Hematopoietic multipotent progenitor cell treated with erythropoietin and hydrocortisone succinate and interleukin-3 and kit ligand, for 15 days (in vitro differentiated cells): ENCODE measurements around the gene CLPTM1L.
"Not testable (repeated sequence)": the region's sequence is repeated elsewhere in the genome, so short reads cannot be mapped to it uniquely, and the experiment has no call there.

Source experiments
- DNase-seq: peaks from one replicate; pipeline ENCODE4 v3.0.0-alpha.2; 2015; ENCODE audit warnings: low spot score

The CLPTM1L gene

DNA sequence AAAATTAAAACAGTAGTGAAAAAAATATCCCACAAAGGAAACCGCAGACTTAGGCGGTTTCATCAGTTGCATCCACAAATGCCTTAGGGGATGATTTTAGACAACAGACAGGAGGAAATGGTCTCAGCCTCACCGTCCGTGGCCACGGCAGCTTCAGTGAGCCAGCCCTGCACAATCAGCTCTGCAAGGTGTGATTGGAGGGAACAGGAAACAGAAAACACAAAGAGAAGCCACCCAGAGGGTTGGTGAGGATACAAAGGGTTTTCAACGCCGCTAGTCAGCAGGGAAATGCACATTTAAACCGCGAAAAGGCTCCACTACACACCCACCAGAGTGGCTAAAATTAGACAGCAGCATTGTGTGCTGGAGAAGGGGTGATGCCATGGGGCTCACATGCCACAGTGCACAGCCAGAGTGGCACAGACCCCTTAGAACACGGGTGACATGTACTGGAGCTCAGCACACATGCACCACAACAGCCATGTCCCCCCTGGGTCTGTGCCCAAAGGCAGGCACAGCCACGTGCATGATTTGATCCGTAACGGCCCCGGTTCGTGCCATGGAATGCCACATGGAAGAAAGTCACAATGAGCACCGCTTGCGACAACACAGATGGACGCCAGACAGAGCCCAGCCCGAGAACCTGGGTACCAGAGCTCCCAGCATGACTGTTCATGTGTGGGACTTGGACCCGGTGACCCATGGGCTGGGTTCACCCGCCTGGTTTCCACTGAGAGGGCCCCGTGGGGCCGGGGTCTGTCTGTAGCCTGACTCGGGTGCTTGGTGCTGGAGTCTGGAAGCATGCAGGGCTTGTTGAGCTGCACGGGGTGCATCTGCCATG, 31.7 kb downstream of the CLPTM1L start:
- DNase-seq: no peak

DNA sequence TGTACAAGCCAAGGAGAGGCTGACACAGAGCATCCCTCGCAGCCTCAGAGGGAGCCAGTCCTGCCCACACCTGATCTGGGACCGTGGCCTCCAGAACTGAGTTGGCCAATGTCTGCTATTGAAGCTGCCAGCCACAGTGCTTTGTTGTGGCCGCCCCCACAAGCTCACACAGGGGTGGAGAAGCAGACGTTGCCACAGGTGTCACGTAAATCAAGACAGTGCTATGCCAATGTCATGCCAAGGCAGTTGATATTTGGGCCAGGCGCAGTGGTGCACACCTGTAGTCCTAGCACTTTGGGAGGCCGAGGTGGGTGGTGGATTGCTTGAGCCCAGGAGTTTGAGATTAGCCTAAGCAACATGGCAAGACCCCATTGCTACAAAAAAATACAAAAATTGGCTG, 32.7 kb downstream of the CLPTM1L start:
- no peak for DNase-seq

DNA sequence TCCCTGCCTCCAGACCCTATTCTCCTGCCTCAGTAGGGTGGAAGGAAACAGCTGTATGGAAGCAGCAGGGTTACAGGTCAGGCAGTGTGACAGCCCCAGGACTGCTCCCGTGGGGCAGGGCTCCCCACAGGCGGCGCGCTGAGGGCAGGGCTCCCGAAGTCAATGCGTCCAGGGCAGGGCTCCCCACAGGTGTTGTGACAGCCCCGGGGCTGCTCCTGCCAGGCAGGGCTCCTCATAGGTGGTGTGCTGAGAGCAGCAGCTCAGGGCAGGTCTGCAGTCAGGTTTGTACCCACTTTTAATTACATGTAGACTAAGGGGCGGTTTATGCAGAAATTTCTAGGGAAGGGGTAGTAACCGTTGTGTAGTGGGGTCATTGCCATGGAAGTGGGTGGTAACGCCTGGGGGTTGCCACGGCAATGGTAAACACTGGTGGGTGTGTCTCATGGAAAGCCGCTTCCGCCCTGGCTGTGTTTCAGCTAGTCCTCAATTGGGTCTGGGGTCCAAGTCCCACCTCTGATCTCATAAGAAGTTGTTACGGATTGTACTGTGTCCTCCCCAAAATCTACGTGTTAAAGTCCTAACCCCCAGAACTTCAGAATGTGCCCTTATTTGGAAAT, 33.4 kb downstream of the CLPTM1L start:
- DNase-seq: no peak

DNA sequence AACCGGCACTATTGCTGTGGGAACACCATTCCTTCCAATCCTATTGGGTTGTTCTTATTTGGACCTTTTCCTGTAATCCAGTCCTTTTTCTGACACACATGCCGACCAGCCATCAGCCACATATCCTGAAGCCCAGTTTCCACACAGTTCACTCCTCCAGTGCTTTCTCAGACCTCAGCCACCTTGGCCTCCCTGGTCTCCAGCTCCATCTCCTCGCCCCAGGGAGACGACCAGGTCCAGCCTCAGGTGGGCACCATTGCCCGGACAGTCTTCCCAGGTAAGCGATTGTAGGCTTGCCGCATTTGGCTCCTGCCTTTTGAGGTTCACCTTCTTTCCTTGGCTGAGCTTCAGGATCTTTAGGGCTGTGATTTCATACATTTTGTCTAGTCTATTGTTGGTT, 34.8 kb downstream of the CLPTM1L start:
- no peak for DNase-seq

DNA sequence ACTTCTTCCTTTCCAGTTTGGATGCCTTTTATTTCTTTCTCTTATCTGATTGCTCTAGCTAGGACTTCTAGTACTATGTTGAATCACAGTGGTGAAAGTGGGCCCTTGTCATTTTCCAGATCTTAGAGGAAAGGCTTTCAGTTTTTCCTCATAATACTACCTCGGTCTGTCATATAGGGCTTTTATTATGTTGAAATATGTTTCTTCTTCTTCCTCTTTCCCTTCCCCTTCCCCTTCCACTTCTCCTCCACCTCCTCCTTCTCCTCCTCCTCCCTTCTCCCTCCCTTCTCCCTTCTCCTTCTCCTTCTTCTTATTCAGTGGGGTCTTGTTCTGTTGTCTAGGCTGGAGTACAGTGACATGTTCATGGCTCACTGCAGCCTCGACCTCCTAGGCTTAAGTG, 40.9 kb downstream of the CLPTM1L start:
- DNase-seq: no peak

DNA sequence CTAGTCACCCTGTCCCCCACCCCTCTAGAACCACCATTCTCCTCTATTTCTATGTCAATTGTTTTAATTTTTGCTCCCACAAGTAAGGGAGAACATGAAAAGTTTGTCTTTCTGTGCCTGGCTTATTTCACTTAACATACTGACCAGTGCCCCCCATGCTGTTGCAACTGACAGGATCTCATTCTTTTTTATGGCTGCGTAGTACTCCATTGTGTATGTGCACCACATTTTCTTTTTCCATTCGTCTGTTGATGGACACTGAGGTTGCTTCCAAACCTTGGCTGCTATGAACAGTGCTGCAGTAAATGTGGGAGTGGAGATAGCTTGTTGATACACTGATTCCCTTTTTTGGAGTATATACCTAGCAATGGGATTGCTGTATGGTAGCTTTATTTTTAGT, 42.6 kb downstream of the CLPTM1L start:
- DNase-seq: no peak

DNA sequence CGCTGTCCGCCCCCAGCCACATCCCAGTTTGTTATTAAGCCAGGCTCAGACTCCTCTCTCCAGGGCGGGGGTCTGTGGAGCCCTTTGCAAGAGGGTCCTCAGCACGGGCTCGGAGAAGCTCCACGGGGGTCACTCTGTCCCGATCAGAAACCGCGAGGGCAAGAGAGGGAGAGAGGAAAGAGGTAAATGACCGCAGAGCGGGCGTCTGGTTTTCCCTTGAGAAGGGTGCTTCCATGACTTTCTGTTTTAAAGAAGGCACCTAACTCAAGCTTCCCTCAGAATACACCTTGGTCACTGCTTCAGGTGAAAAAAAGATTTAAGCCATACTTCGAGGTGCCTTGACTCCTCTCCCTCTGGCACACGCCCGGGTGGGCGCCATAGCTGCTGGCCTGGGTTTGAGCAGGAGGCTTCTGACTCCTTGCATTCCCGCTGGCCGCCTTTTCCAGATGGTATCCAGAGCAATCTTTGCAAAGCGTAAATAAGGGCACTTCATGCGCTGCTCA, 44.3 kb downstream of the CLPTM1L start:
- no peak for DNase-seq

DNA sequence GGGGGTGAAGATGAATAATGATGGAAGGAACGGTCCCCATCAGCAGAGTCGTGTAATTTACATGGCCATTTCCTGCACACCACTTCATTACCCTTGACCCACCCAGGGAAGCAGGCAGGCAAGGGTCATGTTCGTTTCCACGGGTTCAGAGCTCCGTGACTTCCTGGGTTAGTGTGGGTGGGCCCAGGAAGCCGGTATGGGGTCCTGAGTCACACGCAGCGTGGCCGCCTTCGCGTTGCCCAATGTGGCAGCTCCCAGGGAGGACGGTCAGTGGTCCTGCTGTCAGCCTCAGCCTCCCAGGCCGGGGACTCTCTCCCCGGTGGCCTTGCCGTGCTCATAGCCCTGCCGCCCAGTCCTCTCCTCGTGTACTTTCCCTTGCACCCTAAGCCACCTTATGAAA, 44.9 kb downstream of the CLPTM1L start:
- DNase-seq: no peak

DNA sequence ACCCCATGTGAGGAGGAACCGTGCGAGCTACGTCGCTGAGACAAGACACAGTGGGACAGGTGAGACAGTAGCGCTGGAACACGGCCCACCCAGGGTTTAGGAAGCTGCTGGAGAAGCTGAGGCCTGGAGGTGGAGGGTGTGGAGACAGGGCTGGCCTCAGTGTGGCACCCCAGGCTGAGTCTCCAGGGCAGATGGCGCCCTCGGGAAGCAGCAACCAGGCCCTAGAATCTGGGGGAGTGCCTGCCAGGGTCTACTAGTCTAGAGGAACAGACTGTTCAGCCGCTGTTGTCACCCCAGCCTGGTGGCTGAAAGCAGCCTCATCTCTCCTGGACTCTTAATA, 45.4 kb downstream of the CLPTM1L start:
- DNase-seq: no peak

DNA sequence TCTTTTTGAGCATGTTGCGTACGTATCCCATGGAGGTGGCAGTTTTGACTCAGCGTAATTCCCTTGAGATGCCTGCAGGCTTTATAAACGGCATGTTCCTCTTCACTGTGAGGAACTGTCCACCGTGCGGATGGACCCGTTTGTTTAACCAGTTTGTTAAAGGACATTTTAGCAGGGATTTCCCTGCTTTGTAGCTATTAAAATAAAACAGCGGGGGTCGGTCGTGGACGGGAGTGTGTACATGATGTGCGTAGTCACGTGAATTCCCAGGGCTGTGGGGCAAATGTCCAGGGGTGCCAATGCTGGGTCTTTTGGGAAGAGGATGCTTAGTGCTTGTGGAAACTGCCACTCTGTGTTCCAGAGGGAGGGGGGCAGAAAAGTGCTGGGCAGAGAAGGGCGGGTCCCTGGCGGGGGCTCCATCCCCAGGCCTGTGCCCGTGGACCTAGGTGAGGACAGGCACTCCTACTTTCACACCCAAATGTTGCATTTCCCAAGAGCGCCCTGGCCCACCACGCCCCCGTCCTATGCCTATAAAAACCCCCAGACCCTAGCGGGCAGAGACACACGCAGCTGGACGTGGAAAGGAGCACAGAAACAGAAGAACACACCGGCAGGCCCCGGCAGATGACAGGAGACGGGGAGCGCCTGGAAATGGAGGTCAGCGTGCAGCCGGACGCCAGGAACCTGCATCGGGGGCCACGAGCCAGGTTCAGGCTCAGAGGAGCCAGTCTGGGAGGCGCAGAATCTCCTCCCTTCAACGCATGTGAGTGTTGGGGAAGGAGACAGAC, 46.0 kb downstream of the CLPTM1L start:
- DNase-seq: no peak

DNA sequence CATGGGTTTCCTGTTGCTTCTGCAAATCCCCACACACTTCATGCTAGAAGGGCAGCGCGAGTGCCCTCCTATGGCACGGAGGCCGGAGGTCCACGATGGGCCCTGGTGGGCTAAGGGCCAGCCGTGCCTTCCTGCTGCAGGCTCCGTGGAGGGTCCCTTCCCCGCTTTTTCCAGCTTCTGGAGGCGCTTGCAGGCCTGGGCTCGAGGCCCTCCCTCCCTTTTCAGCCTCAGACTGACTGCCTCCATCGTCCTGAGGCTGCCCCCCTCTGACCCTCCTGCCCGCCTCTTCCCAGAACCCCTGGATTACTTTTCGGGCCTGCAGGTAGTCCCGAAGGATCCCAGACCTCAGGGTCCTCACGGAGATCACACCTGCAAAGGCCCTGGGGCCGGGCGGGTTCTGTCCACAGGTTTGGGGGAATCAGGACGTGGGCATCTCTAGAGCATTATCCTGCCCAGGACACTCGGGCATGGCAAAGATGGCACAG, 46.8 kb downstream of the CLPTM1L start:
- no peak for DNase-seq

DNA sequence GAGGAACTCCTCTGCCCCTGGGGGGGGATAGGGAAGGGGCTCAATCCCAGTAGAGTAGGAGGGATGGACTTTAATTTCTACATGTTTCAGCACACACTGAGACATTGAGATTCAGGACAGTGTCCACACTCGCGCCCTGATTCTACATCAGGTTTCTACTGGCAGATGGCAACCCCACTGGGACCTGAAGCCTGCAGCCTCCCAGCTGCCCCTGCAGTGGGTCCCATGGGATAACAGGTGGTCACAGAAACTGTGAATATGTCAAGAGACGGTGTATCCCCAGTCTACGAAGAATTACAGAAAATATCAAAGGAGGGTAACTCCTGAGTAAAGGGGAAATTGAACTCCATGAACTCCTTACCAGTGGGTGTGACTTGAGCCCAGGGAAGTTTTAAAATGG, 47.7 kb downstream of the CLPTM1L start:
- DNase-seq: no peak

DNA sequence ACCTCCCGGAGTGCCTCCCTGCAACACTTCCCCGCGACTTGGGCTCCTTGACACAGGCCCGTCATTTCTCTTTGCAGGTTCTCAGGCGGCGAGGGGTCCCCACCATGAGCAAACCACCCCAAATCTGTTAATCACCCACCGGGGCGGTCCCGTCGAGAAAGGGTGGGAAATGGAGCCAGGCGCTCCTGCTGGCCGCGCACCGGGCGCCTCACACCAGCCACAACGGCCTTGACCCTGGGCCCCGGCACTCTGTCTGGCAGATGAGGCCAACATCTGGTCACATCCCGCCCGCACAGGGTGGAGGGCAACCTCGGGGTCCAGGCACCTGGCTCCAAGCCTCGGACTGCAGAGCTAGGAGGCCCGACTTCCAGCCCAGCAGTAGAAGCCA, 49.3 kb downstream of the CLPTM1L start:
- DNase-seq: no peak

DNA sequence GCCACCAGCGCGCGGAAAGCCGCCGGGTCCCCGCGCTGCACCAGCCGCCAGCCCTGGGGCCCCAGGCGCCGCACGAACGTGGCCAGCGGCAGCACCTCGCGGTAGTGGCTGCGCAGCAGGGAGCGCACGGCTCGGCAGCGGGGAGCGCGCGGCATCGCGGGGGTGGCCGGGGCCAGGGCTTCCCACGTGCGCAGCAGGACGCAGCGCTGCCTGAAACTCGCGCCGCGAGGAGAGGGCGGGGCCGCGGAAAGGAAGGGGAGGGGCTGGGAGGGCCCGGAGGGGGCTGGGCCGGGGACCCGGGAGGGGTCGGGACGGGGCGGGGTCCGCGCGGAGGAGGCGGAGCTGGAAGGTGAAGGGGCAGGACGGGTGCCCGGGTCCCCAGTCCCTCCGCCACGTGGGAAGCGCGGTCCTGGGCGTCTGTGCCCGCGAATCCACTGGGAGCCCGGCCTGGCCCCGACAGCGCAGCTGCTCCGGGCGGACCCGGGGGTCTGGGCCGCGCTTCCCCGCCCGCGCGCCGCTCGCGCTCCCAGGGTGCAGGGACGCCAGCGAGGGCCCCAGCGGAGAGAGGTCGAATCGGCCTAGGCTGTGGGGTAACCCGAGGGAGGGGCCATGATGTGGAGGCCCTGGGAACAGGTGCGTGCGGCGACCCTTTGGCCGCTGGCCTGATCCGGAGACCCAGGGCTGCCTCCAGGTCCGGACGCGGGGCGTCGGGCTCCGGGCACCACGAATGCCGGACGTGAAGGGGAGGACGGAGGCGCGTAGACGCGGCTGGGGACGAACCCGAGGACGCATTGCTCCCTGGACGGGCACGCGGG, 49.9 kb downstream of the CLPTM1L start, which contains the start of gene TERT:
Gene TERT (minus strand): TSS at position 234 of the 815 bp plus-strand sequence. CDS start 79 bp downstream, at position 155.
- no peak for DNase-seq

DNA sequence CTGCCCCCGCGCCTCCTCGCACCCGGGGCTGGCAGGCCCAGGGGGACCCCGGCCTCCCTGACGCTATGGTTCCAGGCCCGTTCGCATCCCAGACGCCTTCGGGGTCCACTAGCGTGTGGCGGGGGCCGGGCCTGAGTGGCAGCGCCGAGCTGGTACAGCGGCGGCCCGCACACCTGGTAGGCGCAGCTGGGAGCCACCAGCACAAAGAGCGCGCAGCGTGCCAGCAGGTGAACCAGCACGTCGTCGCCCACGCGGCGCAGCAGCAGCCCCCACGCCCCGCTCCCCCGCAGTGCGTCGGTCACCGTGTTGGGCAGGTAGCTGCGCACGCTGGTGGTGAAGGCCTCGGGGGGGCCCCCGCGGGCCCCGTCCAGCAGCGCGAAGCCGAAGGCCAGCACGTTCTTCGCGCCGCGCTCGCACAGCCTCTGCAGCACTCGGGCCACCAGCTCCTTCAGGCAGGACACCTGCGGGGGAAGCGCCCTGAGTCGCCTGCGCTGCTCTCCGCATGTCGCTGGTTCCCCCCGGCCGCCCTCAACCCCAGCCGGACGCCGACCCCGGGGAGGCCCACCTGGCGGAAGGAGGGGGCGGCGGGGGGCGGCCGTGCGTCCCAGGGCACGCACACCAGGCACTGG, 50.6 kb downstream of the CLPTM1L start:
- no peak for DNase-seq

DNA sequence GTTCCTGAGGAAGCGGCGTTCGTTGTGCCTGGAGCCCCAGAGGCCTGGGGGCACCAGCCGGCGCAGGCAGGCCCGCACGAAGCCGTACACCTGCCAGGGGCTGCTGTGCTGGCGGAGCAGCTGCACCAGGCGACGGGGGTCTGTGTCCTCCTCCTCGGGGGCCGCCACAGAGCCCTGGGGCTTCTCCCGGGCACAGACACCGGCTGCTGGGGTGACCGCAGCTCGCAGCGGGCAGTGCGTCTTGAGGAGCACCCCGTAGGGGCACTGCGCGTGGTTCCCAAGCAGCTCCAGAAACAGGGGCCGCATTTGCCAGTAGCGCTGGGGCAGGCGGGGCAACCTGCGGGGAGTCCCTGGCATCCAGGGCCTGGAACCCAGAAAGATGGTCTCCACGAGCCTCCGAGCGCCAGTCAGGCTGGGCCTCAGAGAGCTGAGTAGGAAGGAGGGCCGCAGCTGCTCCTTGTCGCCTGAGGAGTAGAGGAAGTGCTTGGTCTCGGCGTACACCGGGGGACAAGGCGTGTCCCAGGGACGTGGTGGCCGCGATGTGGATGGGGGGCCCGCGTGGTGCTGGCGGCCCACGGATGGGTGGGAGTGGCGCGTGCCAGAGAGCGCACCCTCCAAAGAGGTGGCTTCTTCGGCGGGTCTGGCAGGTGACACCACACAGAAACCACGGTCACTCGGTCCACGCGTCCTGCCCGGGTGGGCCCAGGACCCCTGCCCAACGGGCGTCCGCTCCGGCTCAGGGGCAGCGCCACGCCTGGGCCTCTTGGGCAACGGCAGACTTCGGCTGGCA, 51.3 kb downstream of the CLPTM1L start:
- DNase-seq: no peak

DNA sequence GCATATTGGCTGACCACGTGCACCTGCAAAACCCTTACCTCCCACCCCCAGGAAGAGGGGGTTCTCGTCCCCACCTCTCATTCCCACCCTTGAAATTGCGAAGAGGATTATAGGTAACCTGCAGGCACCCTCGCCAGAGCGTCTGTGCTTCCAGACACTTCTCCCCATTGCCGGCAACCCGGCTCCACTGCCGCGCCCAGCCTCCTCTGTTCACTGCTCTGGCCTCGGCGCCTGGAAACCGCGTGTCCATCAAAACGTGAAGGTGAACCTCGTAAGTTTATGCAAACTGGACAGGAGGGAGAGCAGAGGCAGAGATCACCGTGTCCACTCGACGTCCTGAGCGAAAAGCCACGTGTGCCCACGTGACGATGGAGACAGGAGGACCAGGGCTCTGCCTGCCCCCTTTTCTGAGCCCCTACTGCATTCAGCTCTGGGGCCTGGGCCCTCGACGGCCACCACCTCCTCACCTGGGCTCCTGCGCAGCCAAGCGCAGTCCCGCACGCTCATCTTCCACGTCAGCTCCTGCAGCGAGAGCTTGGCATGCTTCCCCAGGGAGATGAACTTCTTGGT, 52.0 kb downstream of the CLPTM1L start:
- no peak for DNase-seq

DNA sequence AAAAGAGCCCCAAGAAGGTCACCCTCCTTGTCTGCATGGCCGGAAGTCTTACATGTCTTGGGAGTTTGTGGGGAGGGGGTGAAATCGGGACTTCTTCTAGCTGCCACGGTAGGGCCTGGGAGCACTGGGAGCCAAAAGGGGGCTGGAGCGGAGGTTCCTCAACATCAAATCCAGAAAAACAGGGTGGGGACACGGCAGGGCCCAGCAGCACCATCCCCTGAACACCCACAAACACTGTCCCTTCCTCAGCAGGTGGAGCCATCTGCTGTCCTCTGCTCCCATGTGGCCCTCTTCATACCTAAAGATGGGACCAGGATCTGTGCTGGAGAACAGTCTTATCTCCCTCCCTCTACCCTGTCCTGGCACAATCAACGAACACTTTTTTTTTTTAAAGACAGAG, 52.8 kb downstream of the CLPTM1L start:
- DNase-seq: no peak

DNA sequence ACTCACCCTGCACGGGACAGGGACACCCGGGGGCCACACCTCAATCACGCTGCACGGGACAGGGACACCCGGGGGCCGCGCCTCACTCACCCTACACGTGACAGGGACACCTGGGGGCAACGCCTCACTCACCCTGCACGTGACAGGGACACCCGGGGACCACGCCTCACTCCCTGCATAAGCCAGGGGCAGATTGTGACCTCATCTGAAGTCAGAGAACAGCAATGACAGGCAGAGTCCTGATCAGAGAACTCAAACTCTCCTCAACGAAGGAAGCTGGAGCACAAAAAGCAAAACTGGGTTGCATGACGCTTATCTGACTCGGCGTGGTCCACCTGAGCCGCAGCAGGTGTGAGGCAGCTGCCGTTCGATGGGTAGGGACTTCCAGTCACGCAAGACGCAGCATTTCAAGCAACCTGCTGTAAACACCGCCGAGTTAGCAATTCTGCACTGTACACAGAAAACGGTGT, 53.3 kb downstream of the CLPTM1L start:
- DNase-seq: no peak

DNA sequence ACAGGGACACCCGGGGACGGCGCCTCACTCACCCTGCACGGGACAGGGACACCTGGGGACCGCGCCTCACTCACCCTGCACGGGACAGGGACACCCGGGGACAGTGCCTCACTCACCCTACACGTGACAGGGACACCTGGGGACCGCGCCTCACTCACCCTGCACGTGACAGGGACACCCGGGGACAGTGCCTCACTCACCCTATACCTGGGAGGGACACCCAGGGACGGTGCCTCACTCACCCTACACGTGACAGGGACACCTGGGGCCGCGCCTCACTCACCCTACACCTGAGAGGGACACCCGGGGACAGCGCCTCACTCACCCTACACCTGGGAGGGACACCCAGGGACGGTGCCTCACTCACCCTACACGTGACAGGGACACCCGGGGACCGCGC, 53.9 kb downstream of the CLPTM1L start:
- DNase-seq: not testable (repeated sequence)
